DOHH2 (cell line): ENCODE data around the gene GNG4.

Experiments
- EZH2phosphoT487 ChIP-seq: fragments of 200-600 bp; sonication (generic); IDR thresholded peaks from 2 replicates; pipeline ENCODE4 v1.6.1; 2017; ENCODE audit warnings: borderline replicate concordance, mild to moderate bottlenecking, antibody characterized with exemption, low read length, moderate library complexity, mixed read lengths
- TF ChIP-seq, protein P1 (sequence below): fragments of 200-600 bp; sonication (generic); IDR thresholded peaks from one replicate; pipeline ENCODE4 v1.5.1; 2014; ENCODE audit warnings: antibody characterized with exemption, mild to moderate bottlenecking, low read depth, low read length; ENCODE audit not compliant: poor library complexity, severe bottlenecking

DNA sequence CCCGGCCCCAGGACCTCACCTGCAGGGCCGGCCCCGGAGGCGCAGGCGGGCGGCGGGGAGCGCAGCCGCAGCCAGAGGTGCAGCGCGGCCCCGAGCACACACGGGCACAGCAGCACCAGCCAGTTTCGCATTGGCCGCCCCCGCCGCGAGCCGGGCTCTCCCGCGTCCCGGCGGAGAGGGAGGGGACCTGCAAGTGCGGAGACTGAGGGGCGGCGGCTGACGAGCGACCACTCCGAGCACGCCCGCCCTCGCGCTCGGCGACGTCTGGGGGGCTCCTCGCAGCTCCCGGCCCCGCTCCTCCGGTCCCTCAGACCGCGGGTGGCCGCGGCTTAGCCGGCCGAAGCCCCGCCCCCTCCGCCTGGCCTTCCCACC, 145.5 kb downstream of the GNG4 start, which contains the start of gene B3GALNT2:
- TF ChIP-seq, protein P1, sequence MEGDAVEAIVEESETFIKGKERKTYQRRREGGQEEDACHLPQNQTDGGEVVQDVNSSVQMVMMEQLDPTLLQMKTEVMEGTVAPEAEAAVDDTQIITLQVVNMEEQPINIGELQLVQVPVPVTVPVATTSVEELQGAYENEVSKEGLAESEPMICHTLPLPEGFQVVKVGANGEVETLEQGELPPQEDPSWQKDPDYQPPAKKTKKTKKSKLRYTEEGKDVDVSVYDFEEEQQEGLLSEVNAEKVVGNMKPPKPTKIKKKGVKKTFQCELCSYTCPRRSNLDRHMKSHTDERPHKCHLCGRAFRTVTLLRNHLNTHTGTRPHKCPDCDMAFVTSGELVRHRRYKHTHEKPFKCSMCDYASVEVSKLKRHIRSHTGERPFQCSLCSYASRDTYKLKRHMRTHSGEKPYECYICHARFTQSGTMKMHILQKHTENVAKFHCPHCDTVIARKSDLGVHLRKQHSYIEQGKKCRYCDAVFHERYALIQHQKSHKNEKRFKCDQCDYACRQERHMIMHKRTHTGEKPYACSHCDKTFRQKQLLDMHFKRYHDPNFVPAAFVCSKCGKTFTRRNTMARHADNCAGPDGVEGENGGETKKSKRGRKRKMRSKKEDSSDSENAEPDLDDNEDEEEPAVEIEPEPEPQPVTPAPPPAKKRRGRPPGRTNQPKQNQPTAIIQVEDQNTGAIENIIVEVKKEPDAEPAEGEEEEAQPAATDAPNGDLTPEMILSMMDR: no peak
- no peak for TF ChIP-seq EZH2phosphoT487
